Measurements from ENCODE around the gene NFATC2. TPM values are rescaled to one million over a fixed set of nuclear protein-coding genes. Genes with fewer than 3 reads are reported as not detected.
A peak's percentile ranks its signal among the peaks of the same experiment; 100 is the strongest.

The NFATC2 gene
- total RNA-seq, 6 experiments from 2014 or later = 3.9 to 7.1 (median 4.7) TPM

DNA sequence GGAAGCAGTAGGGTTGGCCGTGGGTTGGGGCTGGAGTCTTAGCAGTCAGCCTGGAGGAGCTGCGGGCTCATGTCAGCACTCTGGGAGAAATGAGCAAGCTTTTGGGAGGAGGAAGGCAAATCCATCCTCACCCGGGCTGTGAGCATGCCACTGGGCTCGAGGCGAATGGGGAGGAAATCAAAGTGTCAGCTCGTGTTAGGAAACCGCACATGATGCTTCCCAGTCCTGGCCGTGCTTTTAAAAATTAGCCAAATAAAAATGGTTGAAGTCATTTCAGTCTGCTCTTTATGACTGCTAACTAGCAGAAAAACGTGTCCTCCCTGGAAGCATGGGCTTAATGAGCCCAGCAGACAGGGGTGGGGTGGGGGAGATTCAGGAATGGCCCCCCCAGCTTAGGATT lies 98.1 kb downstream of the NFATC2 start:
- ATAC-seq (no peak), DNase-seq (no peak)
- Histone ChIP-seq H3K4me1 (peaks cover 0 to 15% (median 7%) of the 10 kb centered on the region in 4 donors), H3K36me3 (peaks cover 0 to 3% (median 0%) of the 10 kb centered on the region in 4 donors), H3K4me3 (no peak overlapping the region), H3K9me3 (no peaks in the 10 kb centered on the region), H3K27ac (no peak overlapping the region), H3K27me3 (no peaks in the 10 kb centered on the region)
- 51% methylated on average over 3 of the region's 9 CpGs for WGBS (ENCODE audit: insufficient coverage, low coverage, low lambda C conversion rate, missing lambda C conversion rate)
- TF ChIP-seq POLR2A (IDR thresholded peaks at IDR 0.05) = no peak
- TF ChIP-seq, protein P1, sequence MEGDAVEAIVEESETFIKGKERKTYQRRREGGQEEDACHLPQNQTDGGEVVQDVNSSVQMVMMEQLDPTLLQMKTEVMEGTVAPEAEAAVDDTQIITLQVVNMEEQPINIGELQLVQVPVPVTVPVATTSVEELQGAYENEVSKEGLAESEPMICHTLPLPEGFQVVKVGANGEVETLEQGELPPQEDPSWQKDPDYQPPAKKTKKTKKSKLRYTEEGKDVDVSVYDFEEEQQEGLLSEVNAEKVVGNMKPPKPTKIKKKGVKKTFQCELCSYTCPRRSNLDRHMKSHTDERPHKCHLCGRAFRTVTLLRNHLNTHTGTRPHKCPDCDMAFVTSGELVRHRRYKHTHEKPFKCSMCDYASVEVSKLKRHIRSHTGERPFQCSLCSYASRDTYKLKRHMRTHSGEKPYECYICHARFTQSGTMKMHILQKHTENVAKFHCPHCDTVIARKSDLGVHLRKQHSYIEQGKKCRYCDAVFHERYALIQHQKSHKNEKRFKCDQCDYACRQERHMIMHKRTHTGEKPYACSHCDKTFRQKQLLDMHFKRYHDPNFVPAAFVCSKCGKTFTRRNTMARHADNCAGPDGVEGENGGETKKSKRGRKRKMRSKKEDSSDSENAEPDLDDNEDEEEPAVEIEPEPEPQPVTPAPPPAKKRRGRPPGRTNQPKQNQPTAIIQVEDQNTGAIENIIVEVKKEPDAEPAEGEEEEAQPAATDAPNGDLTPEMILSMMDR (IDR thresholded peaks at IDR 0.05) = no peak
- intact Hi-C loops (cut with DNase I) = no loop called here

DNA sequence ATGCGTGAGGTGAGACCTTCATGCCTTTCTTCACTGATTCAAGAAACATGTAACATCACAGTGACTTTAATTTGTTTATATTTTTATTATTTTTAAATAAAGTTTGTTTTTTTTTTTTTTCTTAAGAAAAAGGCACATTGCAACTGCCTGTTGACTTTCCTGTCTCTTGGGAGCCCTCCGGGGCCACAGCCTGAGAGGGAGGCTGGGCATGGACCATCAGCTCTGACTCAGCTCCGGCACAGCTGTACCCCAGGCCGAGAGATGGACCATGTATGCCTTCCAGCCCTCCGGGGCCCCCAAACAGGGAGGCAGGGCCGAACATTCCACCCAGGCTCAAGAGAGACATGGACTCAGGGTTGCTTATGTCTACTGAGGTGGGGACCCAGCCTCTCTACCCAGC lies 99.9 kb downstream of the NFATC2 start:
- TF ChIP-seq, protein P1 (IDR thresholded peaks at IDR 0.05) = no peak
- TF ChIP-seq POLR2A (IDR thresholded peaks at IDR 0.05) = no peak
- intact Hi-C loops (cut with DNase I) = no loop called here
- peaks cover 0 to 11% (median 7%) of the 10 kb centered on the region in 4 donors for H3K4me1 ChIP-seq
- DNase-seq (no peak), ATAC-seq (no peak)
- peaks cover 0 to 3% (median 0%) of the 10 kb centered on the region in 4 donors for H3K36me3 ChIP-seq
- H3K9me3 ChIP-seq = no peaks in the 10 kb centered on the region
- no peak overlapping the region for H3K27ac ChIP-seq
- no peak overlapping the region for H3K4me3 ChIP-seq
- WGBS (ENCODE audit: insufficient coverage, low coverage, low lambda C conversion rate, missing lambda C conversion rate) = 88% methylated on average over 1 of the region's 6 CpGs
- H3K27me3 ChIP-seq = no peaks in the 10 kb centered on the region

DNA sequence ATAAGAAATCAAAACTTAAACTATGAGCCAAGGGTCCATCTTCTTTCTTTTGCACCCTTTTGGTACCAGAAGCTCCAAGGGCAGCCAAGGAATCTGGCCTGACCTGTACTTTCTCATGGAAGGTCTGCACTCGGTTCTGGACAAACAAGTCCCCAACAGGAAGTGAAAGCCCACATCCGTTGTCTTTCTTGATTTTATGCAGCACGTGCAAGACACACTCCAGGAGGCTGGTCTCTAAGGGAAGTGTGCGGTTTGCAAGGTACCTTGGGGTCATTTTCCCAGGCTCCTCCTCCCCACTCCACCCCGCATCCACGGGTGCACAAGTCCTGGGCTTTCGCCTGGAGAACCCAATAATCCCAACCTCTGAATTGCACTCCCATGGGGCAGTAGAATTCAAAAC lies 101.9 kb downstream of the NFATC2 start:
- intact Hi-C loops (cut with DNase I) = no loop called here
- peaks cover 0 to 7% (median 0%) of the 10 kb centered on the region in 4 donors for H3K36me3 ChIP-seq
- peak in 2 of 4 donors; percentile 20 to 32 for ATAC-seq
- H3K27me3 ChIP-seq = no peaks in the 10 kb centered on the region
- H3K9me3 ChIP-seq = no peaks in the 10 kb centered on the region
- H3K4me3 ChIP-seq = no peak overlapping the region
- peak in 1 of 3 donors; percentile 19 for DNase-seq
- no peak overlapping the region for H3K27ac ChIP-seq
- H3K4me1 ChIP-seq = no peaks in the 10 kb centered on the region
- TF ChIP-seq POLR2A (IDR thresholded peaks at IDR 0.05) = no peak
- TF ChIP-seq, protein P1 (IDR thresholded peaks at IDR 0.05) = no peak
- 56% methylated on average over 3 of the region's 7 CpGs for WGBS (ENCODE audit: insufficient coverage, low coverage, low lambda C conversion rate, missing lambda C conversion rate)

DNA sequence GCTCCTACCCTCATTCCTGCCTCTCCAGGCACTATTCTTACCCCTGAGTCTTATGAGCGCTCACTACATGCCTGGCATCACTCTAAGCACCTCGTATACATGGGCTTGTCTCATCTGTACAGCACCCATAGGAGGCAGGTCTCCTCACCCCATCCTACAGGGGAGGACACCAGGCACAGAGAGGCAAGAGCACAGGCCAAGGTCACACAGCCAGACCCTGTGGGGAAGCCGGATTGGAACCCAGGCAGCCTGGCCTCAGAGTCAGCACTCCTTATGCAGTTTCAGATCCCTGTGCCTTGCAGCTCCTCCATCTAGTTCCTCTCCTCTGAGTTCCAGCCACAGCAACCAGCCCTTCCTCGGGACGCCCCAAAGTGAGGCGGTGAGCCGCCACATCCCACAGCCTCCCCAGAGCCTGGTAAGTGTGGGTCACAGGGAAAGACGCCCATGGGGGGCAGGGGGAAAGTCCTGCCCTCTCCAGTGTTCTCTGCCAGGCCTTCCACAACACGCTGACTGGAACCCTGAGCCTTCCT lies 103.3 kb downstream of the NFATC2 start:
- WGBS (ENCODE audit: insufficient coverage, low coverage, low lambda C conversion rate, missing lambda C conversion rate) = 94% methylated on average over 2 of the region's 9 CpGs
- H3K4me3 ChIP-seq = no peak overlapping the region
- no peaks in the 10 kb centered on the region for H3K9me3 ChIP-seq
- no peaks in the 10 kb centered on the region for H3K27me3 ChIP-seq
- DNase-seq (no peak), ATAC-seq (peak; percentile 47 to 71 (median 59))
- H3K36me3 ChIP-seq = peaks cover 0 to 16% (median 0%) of the 10 kb centered on the region in 4 donors
- intact Hi-C loops (cut with DNase I) = no loop called here
- no peak overlapping the region for H3K27ac ChIP-seq
- H3K4me1 ChIP-seq = no peaks in the 10 kb centered on the region
- TF ChIP-seq POLR2A (IDR thresholded peaks at IDR 0.05) = no peak
- TF ChIP-seq, protein P1 (IDR thresholded peaks at IDR 0.05) = no peak
